AG04450 (cell line): Measurements from ENCODE around the gene KIF14. TPM values are rescaled to one million over a fixed set of nuclear protein-coding genes. Genes with fewer than 3 reads are reported as not detected.

Experiments
- CTCF ChIA-PET: fragments of 300-600, 350-600 bp; formaldehyde crosslinking; extraction: SDS; loops from one replicate; lab custom pipeline; 2022; ENCODE audit warnings: antibody characterized with exemption, inconsistent platforms; lab: Charles Lee
- POLR2A ChIA-PET: fragments of 350-600 bp; formaldehyde crosslinking; extraction: SDS; loops from one replicate; lab custom pipeline; 2021; ENCODE audit warnings: antibody characterized with exemption, inconsistent platforms; lab: Yijun Ruan, JAX
- DNase-seq: peaks from one replicate; pipeline ENCODE4 v3.0.0-alpha.2; 2011; ENCODE audit warnings: low read depth, low spot score
- H3K27ac ChIP-seq: one replicate; pipeline ENCODE4 v1.5.1; 2012; ENCODE audit warnings: low read depth, low read length, control low read depth
- H3K27me3 ChIP-seq: one replicate; pipeline ENCODE4 v1.6.0; 2012; ENCODE audit warnings: low read length; ENCODE audit not compliant: control insufficient read depth, insufficient read depth
- H3K4me3 ChIP-seq: 2 replicates; pipeline ENCODE4 v1.5.1; 2011; ENCODE audit warnings: mild to moderate bottlenecking, low read depth, low read length, control low read depth
- H3K9me3 ChIP-seq: 2 replicates; pipeline ENCODE4 v1.5.1; 2012; ENCODE audit warnings: low read length; ENCODE audit not compliant: control insufficient read depth, insufficient read depth
- CTCF ChIP-seq: IDR thresholded peaks from 2 replicates; pipeline ENCODE4 v1.5.1; 2011; ENCODE audit warnings: low read depth, low read length, control low read depth, inconsistent platforms
- polyA plus RNA-seq: library from polyadenylated mRNA; depleted of rRNA; stranded (reverse); fragments of >200 nt; gene quantifications from 2 replicates; pipeline ENCODE4 v1.2.3, GENCODE V29; 2011

KIF14 gene
- polyA plus RNA-seq, 1 experiment: 2.9 TPM

- H3K4me3 ChIP-seq: no peak overlapping the region
- no peaks in the 10 kb centered on the region for H3K27me3 ChIP-seq
- no peak for TF ChIP-seq CTCF
- no peaks in the 10 kb centered on the region for H3K9me3 ChIP-seq
- no peak for DNase-seq
- no peak overlapping the region for H3K27ac ChIP-seq
- POLR2A ChIA-PET: no interaction called here
- CTCF ChIA-PET: interaction anchor here (1.0 kb wide), 1 partner anchor 31 kb away, joined by 3 read pairs; no protein-coding TSS in a partner anchor
These were observed 30.6 kb downstream of the KIF14 start for GRCh38 chr1:200590001-200590400.

- H3K27ac ChIP-seq: no peak overlapping the region
- H3K4me3 ChIP-seq: no peak overlapping the region
- no peak for TF ChIP-seq CTCF
- DNase-seq: no peak
- no peaks in the 10 kb centered on the region for H3K9me3 ChIP-seq
- ChIA-PET CTCF (no interaction called here), POLR2A (interaction anchor here (0.6 kb wide), 1 partner anchor 179 kb away, joined by 3 read pairs; no protein-coding TSS in a partner anchor)
- no peaks in the 10 kb centered on the region for H3K27me3 ChIP-seq
These were observed 31.9 kb downstream of the KIF14 start for GRCh38 chr1:200588698-200589097.

GRCh38 chr1:200564319-200564718 is 56.2 kb downstream of the KIF14 start:
- POLR2A ChIA-PET: no interaction called here
- no peaks in the 10 kb centered on the region for H3K9me3 ChIP-seq
- H3K27me3 ChIP-seq: no peaks in the 10 kb centered on the region
- no peak for DNase-seq
- CTCF ChIA-PET: interaction anchor here (0.6 kb wide), 1 partner anchor 879 kb away, joined by 3 read pairs; no protein-coding TSS in a partner anchor
- H3K27ac ChIP-seq: no peak overlapping the region
- no peak overlapping the region for H3K4me3 ChIP-seq
- no peak for TF ChIP-seq CTCF

GRCh38 chr1:200561856-200562214 is 58.7 kb downstream of the KIF14 start:
- no peaks in the 10 kb centered on the region for H3K27me3 ChIP-seq
- no peak for TF ChIP-seq CTCF
- H3K27ac ChIP-seq: no peak overlapping the region
- no peak overlapping the region for H3K4me3 ChIP-seq
- ChIA-PET CTCF (interaction anchor here (1.0 to 2.0 kb wide), 2 partner anchors 60 to 276 kb away, joined by 3 to 7 read pairs; no protein-coding TSS in a partner anchor), POLR2A (no interaction called here)
- no peak for DNase-seq
- no peaks in the 10 kb centered on the region for H3K9me3 ChIP-seq

GRCh38 chr1:200558866-200559459 is 61.6 kb downstream of the KIF14 start:
- POLR2A ChIA-PET: no interaction called here

More at GRCh38 chr1:200558866-200559459, 61.6 kb downstream of the KIF14 start:
- H3K4me3 ChIP-seq: no peak overlapping the region
- H3K27me3 ChIP-seq: no peaks in the 10 kb centered on the region
- no peak overlapping the region for H3K27ac ChIP-seq
- CTCF ChIA-PET: interaction anchor here (0.6 to 6.5 kb wide), 27 partner anchors 9 to 555 kb away, joined by 3 to 38 read pairs (median 4); no protein-coding TSS in a partner anchor
- DNase-seq: peak; percentile 41
- peak; percentile 76 for TF ChIP-seq CTCF
- H3K9me3 ChIP-seq: no peaks in the 10 kb centered on the region
